GM12878 (cell line): ENCODE results near the gene TRAPPC2. TPM values are rescaled to one million over a fixed set of nuclear protein-coding genes. Genes with fewer than 3 reads are reported as not detected.

ENCODE experiments used
- ATAC-seq: fragments of 200-7000 bp; cut with Tn5 transposase; 3 replicates; pipeline ENCODE4 v1.9.1; 2020; ENCODE audit warnings: mild to moderate bottlenecking, moderate library complexity
- BruUV-seq: library from RNA; stranded (reverse); fragments of 400-500 nt; replicated peaks from 2 replicates; lab custom pipeline; 2021; lab: Mats Ljungman, UMichigan
- CTCF ChIA-PET: fragments of 300-600 bp; sonication (Branson Sonifier 250); formaldehyde crosslinking; extraction: SDS; loops from one replicate; lab custom pipeline; 2021; ENCODE audit warnings: inconsistent platforms; lab: Yijun Ruan, JAX
- POLR2A ChIA-PET: fragments of 350-600 bp; formaldehyde crosslinking; extraction: SDS; loops from one replicate; lab custom pipeline; 2021; ENCODE audit warnings: inconsistent platforms; lab: Charles Lee
- RAD21 ChIA-PET: fragments of 300-600 bp; sonication (Branson Sonifier 250); formaldehyde crosslinking; loops from one replicate; lab custom pipeline; 2023; ENCODE audit warnings: antibody characterized with exemption; ENCODE audit not compliant: unreplicated experiment; lab: Charles Lee
- SMC1A ChIA-PET: fragments of 300-600 bp; sonication (Branson Sonifier 250); formaldehyde crosslinking; loops from one replicate; lab custom pipeline; 2023; ENCODE audit not compliant: unreplicated experiment, uncharacterized antibody; lab: Charles Lee
- DNase-seq: peaks from one replicate; pipeline ENCODE4 v3.0.0-alpha.2; 2011; ENCODE audit warnings: low read depth, low spot score
- FAIRE-seq: peaks from 3 replicates; lab custom pipeline; 2011; peaks lifted over from hg19 to GRCh38; lab: Jason Lieb, UNC
- H2AFZ ChIP-seq: 2 replicates; pipeline ENCODE4 v1.6.0; 2011; ENCODE audit warnings: low read depth, low read length, control low read depth; ENCODE audit not compliant: control insufficient read depth
- H3K27ac ChIP-seq: 2 replicates; pipeline ENCODE4 v1.5.1; 2011; ENCODE audit warnings: control low read depth; ENCODE audit not compliant: control insufficient read depth, insufficient read depth
- H3K27me3 ChIP-seq, 2 experiments: replicated peaks in 1 of 2; 2 replicates each; pipeline versions ENCODE4 v1.6.0 to v1.6.1; 2011; ENCODE audit warnings: low read length in 1 of 2; ENCODE audit not compliant: control insufficient read depth in 2 of 2, insufficient read depth in 2 of 2
- H3K36me3 ChIP-seq, 2 experiments: 2 replicates each; pipeline ENCODE4 v1.5.1; 2011; ENCODE audit warnings: low read length in 1 of 2; ENCODE audit not compliant: control insufficient read depth in 2 of 2, insufficient read depth in 2 of 2
- H3K4me1 ChIP-seq: 2 replicates; pipeline ENCODE4 v1.6.1; 2011; ENCODE audit warnings: mild to moderate bottlenecking, low read length, moderate library complexity, mixed read lengths; ENCODE audit not compliant: control insufficient read depth, insufficient read depth
- H3K4me2 ChIP-seq: 2 replicates; pipeline ENCODE4 v1.6.0; 2011; ENCODE audit warnings: control low read depth; ENCODE audit not compliant: control insufficient read depth, insufficient read depth
- H3K4me3 ChIP-seq: fragments of 200-600 bp; sonication (generic); 2 replicates; pipeline ENCODE4 v1.5.1; 2016
- H3K79me2 ChIP-seq: 2 replicates; pipeline ENCODE4 v1.6.0; 2011; ENCODE audit warnings: low read length; ENCODE audit not compliant: control insufficient read depth, insufficient read depth
- H3K9ac ChIP-seq: 2 replicates; pipeline ENCODE4 v1.8.0; 2011; ENCODE audit warnings: low read length, control low read depth, mixed read lengths; ENCODE audit not compliant: control insufficient read depth, insufficient read depth
- H3K9me3 ChIP-seq: replicated peaks from 3 replicates; pipeline ENCODE4 v1.5.1; 2011; ENCODE audit warnings: mild to moderate bottlenecking, low read length; ENCODE audit not compliant: control insufficient read depth, insufficient read depth
- H4K20me1 ChIP-seq: 2 replicates; pipeline ENCODE4 v1.6.0; 2011; ENCODE audit not compliant: control insufficient read depth, insufficient read depth
- BACH1 ChIP-seq: fragments of 450-650 bp; IDR thresholded peaks from 2 replicates; pipeline ENCODE4 v1.6.1; 2017; ENCODE audit warnings: mild to moderate bottlenecking, borderline replicate concordance
- BRCA1 ChIP-seq: IDR thresholded peaks from 2 replicates; pipeline ENCODE4 v1.6.1; 2011; ENCODE audit warnings: low read depth, low read length, improper control_type of control experiment
- CEBPZ ChIP-seq: fragments of 150-350 bp; IDR thresholded peaks from 2 replicates; pipeline ENCODE4 v1.6.1; 2016; ENCODE audit warnings: low read depth, low read length
- CHD2 ChIP-seq: IDR thresholded peaks from 2 replicates; pipeline ENCODE4 v1.6.1; 2011; ENCODE audit warnings: low read depth, low read length, improper control_type of control experiment, borderline replicate concordance
- POLR2A ChIP-seq: IDR thresholded peaks from 2 replicates; pipeline ENCODE4 v1.6.1; 2011; ENCODE audit warnings: low read depth, mild to moderate bottlenecking, low read length
- ZBTB33 ChIP-seq: fragments of 450-650 bp; IDR thresholded peaks from 2 replicates; pipeline ENCODE4 v1.6.1; 2017; ENCODE audit warnings: mild to moderate bottlenecking
- ZBTB4 ChIP-seq: fragments of 450-650 bp; formaldehyde crosslinking; IDR thresholded peaks from 2 replicates; pipeline ENCODE4 v1.4.0; 2022; ENCODE audit warnings: mild to moderate bottlenecking, moderate library complexity
- WGBS: methylation state at CpG from one replicate; pipeline ENCODE4 v1.1.6; 2016; ENCODE audit warnings: low lambda C conversion rate; ENCODE audit not compliant: insufficient replicate concordance, insufficient coverage; ENCODE audit errors: missing lambda C conversion rate; 5-methylcytosine and 5-hydroxymethylcytosine counted together
- in situ Hi-C: fragments of 300-500 bp; cut with MboI; formaldehyde crosslinking; loops from 9 replicates; pipeline ENCODE4 v1.14.3; 2018; ENCODE audit warnings: mixed read lengths
- intact Hi-C: fragments of 100-400 bp; cut with micrococcal nuclease; formaldehyde crosslinking; loops from one replicate; pipeline ENCODE4 v1.14.2; 2022; ENCODE audit not compliant: unreplicated experiment
- polyA plus RNA-seq, 11 experiments: library from polyadenylated mRNA; depleted of rRNA in 4 of 11; unstranded in 6 of 11; stranded (reverse) in 5 of 11; fragments of >200 nt; fragmentation: Nextera tagmentation in 4 of 11; fragmentation: Illumina TruSeq in 1 of 11; extraction: Ambion mirVana in 4 of 11; extraction: Trizol in 1 of 11; gene quantifications; 1 replicate in 1 of 11; 2 replicates in 10 of 11; pipeline versions ENCODE4 v1.2.1 to v1.2.3, GENCODE V29; 2011 to 2016; ENCODE audit warnings: inconsistent platforms in 2 of 11, missing spikeins in 2 of 11, low read depth in 1 of 11
- total RNA-seq, 4 experiments: library from RNA; depleted of rRNA in 3 of 4; stranded (reverse); fragments of >200 nt in 3 of 4; fragmentation: Illumina TruSeq in 1 of 4; extraction: Trizol in 1 of 4; gene quantifications; 2 replicates each; pipeline versions ENCODE4 v1.2.1 to v1.2.3, GENCODE V29; 2013 to 2021
- TF ChIP-seq, protein P1 (sequence below): IDR thresholded peaks from 2 replicates; pipeline ENCODE4 v1.6.1; 2012; ENCODE audit warnings: low read depth, low read length, improper control_type of control experiment

Gene TRAPPC2
- total and polyA plus RNA-seq, 10 of the 15 experiments (the other 5 are each of a cell fraction or from before 2014, with no cell fraction given), result 12.4 to 28.4 (median 21.3) TPM

GRCh38 chrX:13776387-13776786, 42.0 kb upstream of the TRAPPC2 start:
- SMC1A ChIA-PET, result interaction anchor here (1.0 to 2.0 kb wide), 6 partner anchors 14 to 76 kb away, joined by 3 to 10 read pairs (median 4); no protein-coding TSS in a partner anchor
- Histone ChIP-seq H3K4me1 (no peaks in the 10 kb centered on the region), H3K9ac (no peak overlapping the region), H2AFZ (no peak overlapping the region), H3K27me3 (no peaks in the 10 kb centered on the region), H3K9me3 (no peaks in the 10 kb centered on the region), H3K36me3 (peaks cover 2 to 7% of the 10 kb centered on the region in 2 experiments; a peak in 3 of 4 replicates), H4K20me1 (no peaks in the 10 kb centered on the region), H3K4me3 (no peak overlapping the region), H3K27ac (no peak overlapping the region), H3K4me2 (no peak overlapping the region), H3K79me2 (no peaks in the 10 kb centered on the region)
- in situ Hi-C loops, result no loop called here
- WGBS, result 51% methylated on average over 4 of the region's 4 CpGs
- POLR2A ChIA-PET, result interaction anchor here (0.6 kb wide), 1 partner anchor 15 kb away, joined by 3 read pairs; no protein-coding TSS in a partner anchor
- intact Hi-C loops, result no loop called here
- TF ChIP-seq CHD2 (no peak), BACH1 (no peak), BRCA1 (no peak), CEBPZ (no peak), POLR2A (no peak), ZBTB33 (no peak), ZBTB4 (CRISPR knock-in tag) (no peak)
- TF ChIP-seq, protein P1, sequence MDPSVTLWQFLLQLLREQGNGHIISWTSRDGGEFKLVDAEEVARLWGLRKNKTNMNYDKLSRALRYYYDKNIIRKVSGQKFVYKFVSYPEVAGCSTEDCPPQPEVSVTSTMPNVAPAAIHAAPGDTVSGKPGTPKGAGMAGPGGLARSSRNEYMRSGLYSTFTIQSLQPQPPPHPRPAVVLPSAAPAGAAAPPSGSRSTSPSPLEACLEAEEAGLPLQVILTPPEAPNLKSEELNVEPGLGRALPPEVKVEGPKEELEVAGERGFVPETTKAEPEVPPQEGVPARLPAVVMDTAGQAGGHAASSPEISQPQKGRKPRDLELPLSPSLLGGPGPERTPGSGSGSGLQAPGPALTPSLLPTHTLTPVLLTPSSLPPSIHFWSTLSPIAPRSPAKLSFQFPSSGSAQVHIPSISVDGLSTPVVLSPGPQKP, result no peak
- CTCF ChIA-PET, result interaction anchor here (0.8 to 1.2 kb wide), 4 partner anchors 17 to 829 kb away, joined by 3 to 5 read pairs (median 4); no protein-coding TSS in a partner anchor
- FAIRE-seq, result no peak
- BruUV-seq, result no TSS peak
- DNase-seq, result no peak
- RAD21 ChIA-PET, result no interaction called here
- peak; percentile 34; the same call in 1 of the 3 replicates for ATAC-seq
